GM19035 (cell line): ENCODE measurements around the gene EPN2.

Experiments
- ATAC-seq: cut with Tn5 transposase; IDR thresholded peaks from one replicate; pipeline ENCODE4 v1.9.1; 2021; ENCODE audit not compliant: unreplicated experiment

The EPN2 gene

GRCh38 chr17:19379361-19380065, 142.3 kb downstream of the EPN2 start:
- ATAC-seq = no peak

GRCh38 chr17:19380481-19381301, 143.5 kb downstream of the EPN2 start:
- no peak for ATAC-seq

DNA sequence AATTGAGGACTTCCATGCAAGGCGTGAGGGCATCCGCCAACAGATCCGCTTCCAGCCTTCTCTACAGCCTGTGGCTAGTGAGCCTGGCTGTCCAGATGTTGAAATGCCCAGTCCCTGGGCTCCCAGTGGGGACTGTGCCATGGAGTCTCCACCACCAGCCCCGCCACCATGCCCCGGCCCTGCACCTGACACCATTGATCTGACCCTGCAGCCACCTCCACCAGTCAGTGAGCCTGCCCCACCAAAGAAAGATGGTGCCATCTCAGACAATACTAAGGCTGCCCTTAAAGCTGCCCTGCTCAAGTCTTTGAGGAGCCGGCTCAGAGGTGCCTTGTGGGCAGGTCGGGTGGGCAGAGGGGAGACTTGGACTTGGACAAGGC, 144.2 kb downstream of the EPN2 start:
- ATAC-seq = no peak

- no peak for ATAC-seq
These were observed 144.7 kb downstream of the EPN2 start for GRCh38 chr17:19381741-19382444.

DNA sequence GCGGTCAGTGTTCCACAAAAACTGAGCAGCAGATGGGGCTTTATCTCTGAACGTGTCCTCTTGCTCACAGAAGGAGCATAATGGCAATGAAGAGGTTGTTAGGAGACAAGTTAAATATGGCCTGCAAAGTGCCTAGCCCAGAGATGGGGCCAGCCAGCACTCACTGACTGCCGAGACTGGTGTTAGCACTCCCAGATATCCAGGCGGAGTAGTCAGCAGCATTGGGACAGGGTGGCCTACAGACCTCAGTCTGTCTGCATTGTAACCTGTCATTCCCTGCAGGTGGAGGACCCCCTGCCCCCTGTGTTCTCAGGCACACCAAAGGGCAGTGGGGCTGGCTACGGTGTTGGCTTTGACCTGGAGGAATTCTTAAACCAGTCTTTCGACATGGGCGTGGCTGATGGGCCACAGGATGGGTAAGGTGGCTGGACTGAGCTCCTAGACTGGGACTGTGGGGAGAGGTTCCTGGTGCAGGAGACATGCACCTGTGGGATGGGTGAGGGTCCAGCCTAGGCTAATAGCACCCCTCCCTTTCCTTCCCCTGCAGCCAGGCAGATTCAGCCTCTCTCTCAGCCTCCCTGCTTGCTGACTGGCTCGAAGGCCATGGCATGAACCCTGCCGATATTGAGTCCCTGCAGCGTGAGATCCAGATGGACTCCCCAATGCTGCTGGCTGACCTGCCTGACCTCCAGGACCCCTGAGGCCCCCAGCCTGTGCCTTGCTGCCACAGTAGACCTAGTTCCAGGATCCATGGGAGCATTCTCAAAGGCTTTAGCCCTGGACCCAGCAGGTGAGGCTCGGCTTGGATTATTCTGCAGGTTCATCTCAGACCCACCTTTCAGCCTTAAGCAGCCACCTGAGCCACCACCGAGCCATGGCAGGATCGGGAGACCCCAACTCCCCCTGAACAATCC, 145.6 kb downstream of the EPN2 start:
- no peak for ATAC-seq

DNA sequence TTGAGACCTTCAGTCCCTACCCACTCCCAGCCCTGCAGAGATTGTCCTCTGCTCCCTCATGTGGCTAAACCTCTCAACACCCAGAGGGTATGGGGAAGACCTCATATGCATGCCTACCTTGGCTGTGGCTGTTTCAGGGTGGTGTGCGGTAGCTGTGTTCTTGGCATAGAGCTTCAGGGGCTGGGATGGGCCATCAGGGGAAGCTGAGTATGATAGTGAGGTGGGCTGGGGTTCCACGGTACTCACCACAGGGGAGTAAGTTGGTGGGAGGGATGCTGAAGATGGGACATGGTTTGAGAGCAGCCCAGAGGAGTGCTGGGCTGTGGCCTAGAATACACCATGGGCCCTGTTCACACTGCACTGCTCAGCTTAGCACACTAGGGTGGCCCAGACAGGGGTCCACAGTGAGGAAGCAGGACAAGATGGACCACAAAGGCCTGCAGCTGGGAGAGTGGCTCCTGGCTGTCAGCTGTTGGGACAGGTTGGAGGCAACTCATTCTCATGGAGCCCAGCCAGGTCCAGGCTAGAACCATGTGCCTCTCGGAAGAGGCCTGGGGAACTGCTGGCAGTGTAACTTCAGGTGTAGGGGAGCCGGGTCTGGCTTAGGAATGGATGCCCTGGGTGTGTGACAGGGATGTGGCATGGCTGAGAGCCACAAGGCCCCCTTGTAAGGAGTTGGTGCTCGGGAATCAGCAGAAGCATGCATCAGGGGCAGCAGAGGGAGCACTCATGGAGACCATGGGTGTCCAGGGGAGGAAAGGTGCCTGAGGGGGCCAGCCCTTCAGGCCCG, 146.7 kb downstream of the EPN2 start:
- no peak for ATAC-seq

GRCh38 chr17:19384723-19385391, 147.7 kb downstream of the EPN2 start:
- no peak for ATAC-seq

DNA sequence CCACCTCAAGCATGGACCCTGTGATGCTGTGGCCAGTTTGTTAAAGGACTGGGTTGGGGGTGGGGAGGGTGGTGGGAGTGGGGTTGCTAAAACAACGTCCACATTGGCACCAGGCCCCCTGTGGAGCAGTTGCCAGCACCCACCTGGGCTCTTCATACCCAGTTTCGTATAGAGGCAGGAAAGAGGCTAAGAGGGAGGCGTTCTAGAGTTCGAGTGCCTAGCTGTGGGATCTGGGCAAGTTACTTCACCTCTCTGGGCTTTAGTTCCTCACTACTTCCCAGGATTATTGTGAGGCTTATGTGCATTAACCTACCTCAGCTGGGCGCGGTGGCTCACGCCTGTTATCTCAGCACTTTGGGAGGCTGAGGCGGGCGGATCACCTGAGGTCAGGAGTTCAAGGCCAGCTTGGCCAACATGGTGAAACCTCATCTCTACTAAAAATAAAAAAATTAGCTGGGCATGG, 148.4 kb downstream of the EPN2 start:
- ATAC-seq = no peak
